B cell (primary cell): ENCODE results near the gene TMEM131L. TPM values are rescaled to one million over a fixed set of nuclear protein-coding genes. Genes with fewer than 3 reads are reported as not detected.

Source experiments
- ATAC-seq: fragments of 200-7000 bp; cut with Tn5 transposase; one replicate; pipeline ENCODE4 v1.10.0; 2021; ENCODE audit warnings: low read depth, mild to moderate bottlenecking, moderate number of reproducible peaks, moderate library complexity
- CTCF ChIA-PET: fragments of 350-600 bp; sonication (Branson Sonifier 250); formaldehyde crosslinking; loops from one replicate; lab custom pipeline; 2021; ENCODE audit warnings: antibody characterized with exemption, inconsistent platforms; lab: Charles Lee
- POLR2A ChIA-PET: fragments of 350-600 bp; sonication (Branson Sonifier 250); formaldehyde crosslinking; loops from one replicate; lab custom pipeline; 2021; ENCODE audit warnings: antibody characterized with exemption; lab: Charles Lee
- DNase-seq: peaks from one replicate; pipeline ENCODE4 v3.0.0; 2013
- H2AFZ ChIP-seq: 2 replicates; pipeline ENCODE4 v1.6.1; 2012; ENCODE audit warnings: mild to moderate bottlenecking, low read depth, low read length; ENCODE audit not compliant: insufficient read depth, poor library complexity, severe bottlenecking
- H3K27ac ChIP-seq, 2 donors: 1 replicate in 1 of 2; 2 replicates in 1 of 2; pipeline ENCODE4 v1.5.1; 2012 to 2013; ENCODE audit warnings: low read length in 2 of 2, mild to moderate bottlenecking in 2 of 2, moderate library complexity in 1 of 2
- H3K27me3 ChIP-seq, 4 experiments: fragments of 200-600 bp in 1 of 4; sonication (generic) in 1 of 4; replicated peaks in 1 of 4; 1 replicate in 2 of 4; 2 replicates in 2 of 4; pipeline versions ENCODE4 v1.6.1 to v1.7.0; 2013 to 2016; ENCODE audit warnings: low read length in 3 of 4, mild to moderate bottlenecking in 2 of 4, mixed read lengths in 1 of 4, moderate library complexity in 1 of 4; ENCODE audit not compliant: insufficient read depth in 4 of 4, control insufficient read depth in 3 of 4; ENCODE audit errors: control extremely low read depth in 1 of 4
- H3K36me3 ChIP-seq, 2 experiments: replicated peaks in 1 of 2; 1 replicate in 1 of 2; 2 replicates in 1 of 2; pipeline versions ENCODE4 v1.6.1 to v1.7.1; 2013; ENCODE audit warnings: low read length in 1 of 2; ENCODE audit not compliant: insufficient read depth in 2 of 2, control insufficient read depth in 1 of 2; ENCODE audit errors: control extremely low read depth in 1 of 2, extremely low read depth in 1 of 2
- H3K4me1 ChIP-seq, 2 donors: fragments of 200-600 bp in 1 of 2; sonication (generic) in 1 of 2; 1 replicate in 1 of 2; 2 replicates in 1 of 2; pipeline versions ENCODE4 v1.5.1 to v1.6.1; 2013 to 2017; ENCODE audit warnings: low read length in 2 of 2; ENCODE audit not compliant: control insufficient read depth in 2 of 2, insufficient read depth in 2 of 2
- H3K4me2 ChIP-seq: replicated peaks from 2 replicates; pipeline ENCODE3; 2012; ENCODE audit warnings: mild to moderate bottlenecking, low read depth, low read length; ENCODE audit not compliant: poor library complexity, severe bottlenecking
- H3K4me3 ChIP-seq, 5 experiments: fragments of 200-600 bp in 1 of 5; sonication (generic) in 1 of 5; 1 replicate in 3 of 5; 2 replicates in 2 of 5; pipeline versions ENCODE4 v1.5.1 to v1.7.0; 2011 to 2016; ENCODE audit warnings: low read length in 4 of 5, mild to moderate bottlenecking in 4 of 5, low read depth in 2 of 5, control low read depth in 1 of 5, moderate library complexity in 1 of 5; ENCODE audit not compliant: insufficient read depth in 1 of 5; ENCODE audit errors: control extremely low read depth in 1 of 5, extremely low read depth in 1 of 5
- H3K79me2 ChIP-seq: fragments of 200-600 bp; sonication (generic); one replicate; pipeline ENCODE4 v1.6.0; 2016; ENCODE audit warnings: low read length; ENCODE audit not compliant: control insufficient read depth, insufficient read depth
- H3K9ac ChIP-seq: fragments of 200-600 bp; sonication (generic); 2 replicates; pipeline ENCODE4 v1.6.1; 2017; ENCODE audit warnings: mild to moderate bottlenecking, low read length, moderate library complexity
- H3K9me3 ChIP-seq, 3 donors: one replicate each; pipeline versions ENCODE4 v1.6.1 to v1.7.1; 2013; ENCODE audit warnings: low read length in 2 of 3; ENCODE audit not compliant: control insufficient read depth in 2 of 3, insufficient read depth in 1 of 3; ENCODE audit errors: control extremely low read depth in 1 of 3
- H4K20me1 ChIP-seq: 2 replicates; pipeline ENCODE4 v1.6.0; 2012; ENCODE audit warnings: mild to moderate bottlenecking, low read length; ENCODE audit not compliant: insufficient read depth, control insufficient read depth, poor library complexity, severe bottlenecking
- H3K27ac Mint-ChIP-seq: one replicate; pipeline ENCODE4 v1.8.0; 2021; ENCODE audit warnings: mixed read lengths
- H3K27me3 Mint-ChIP-seq: one replicate; pipeline ENCODE4 v1.8.0; 2021; ENCODE audit warnings: mixed read lengths
- H3K4me1 Mint-ChIP-seq: one replicate; pipeline ENCODE4 v1.8.0; 2021; ENCODE audit warnings: mixed read lengths
- H3K4me3 Mint-ChIP-seq: one replicate; pipeline ENCODE4 v1.8.0; 2021; ENCODE audit warnings: mixed read lengths
- H3K9me3 Mint-ChIP-seq: one replicate; pipeline ENCODE4 v1.8.0; 2022; ENCODE audit warnings: mixed read lengths; ENCODE audit not compliant: insufficient read depth
- EZH2 ChIP-seq: IDR thresholded peaks from 2 replicates; pipeline ENCODE4 v1.6.1; 2012; ENCODE audit warnings: borderline replicate concordance, low read depth, mild to moderate bottlenecking, moderate library complexity, low read length; ENCODE audit not compliant: insufficient read depth, poor library complexity, severe bottlenecking
- WGBS: methylation state at CpG from one replicate; pipeline ENCODE4 v1.1.5; 2013; ENCODE audit warnings: missing lambda C conversion rate; ENCODE audit not compliant: insufficient coverage; 5-methylcytosine and 5-hydroxymethylcytosine counted together
- intact Hi-C: fragments of 100-400 bp; cut with micrococcal nuclease; formaldehyde crosslinking; loops from one replicate; pipeline ENCODE4 v1.10.0; 2022
- polyA plus RNA-seq: library from polyadenylated mRNA; depleted of rRNA; stranded (reverse); fragments of >200 nt; gene quantifications from 2 replicates; pipeline ENCODE4 v1.2.3, GENCODE V29; 2012
- total RNA-seq, 2 donors: library from RNA; stranded (reverse); fragments of 120-200 nt in 1 of 2; gene quantifications; 1 replicate in 1 of 2; 2 replicates in 1 of 2; pipeline versions ENCODE4 v1.2.3 to v1.2.4, GENCODE V29; 2013 to 2022
- TF ChIP-seq, protein P1 (sequence below): fragments of 200-600 bp; IDR thresholded peaks from one replicate; pipeline ENCODE4 v1.8.0; 2022; ENCODE audit warnings: antibody characterized with exemption, mild to moderate bottlenecking

The TMEM131L gene
- total and polyA plus RNA-seq, 2 donors (not counting 1 experiment from before 2014, with no cell fraction given) = 56.4 to 120 TPM

DNA sequence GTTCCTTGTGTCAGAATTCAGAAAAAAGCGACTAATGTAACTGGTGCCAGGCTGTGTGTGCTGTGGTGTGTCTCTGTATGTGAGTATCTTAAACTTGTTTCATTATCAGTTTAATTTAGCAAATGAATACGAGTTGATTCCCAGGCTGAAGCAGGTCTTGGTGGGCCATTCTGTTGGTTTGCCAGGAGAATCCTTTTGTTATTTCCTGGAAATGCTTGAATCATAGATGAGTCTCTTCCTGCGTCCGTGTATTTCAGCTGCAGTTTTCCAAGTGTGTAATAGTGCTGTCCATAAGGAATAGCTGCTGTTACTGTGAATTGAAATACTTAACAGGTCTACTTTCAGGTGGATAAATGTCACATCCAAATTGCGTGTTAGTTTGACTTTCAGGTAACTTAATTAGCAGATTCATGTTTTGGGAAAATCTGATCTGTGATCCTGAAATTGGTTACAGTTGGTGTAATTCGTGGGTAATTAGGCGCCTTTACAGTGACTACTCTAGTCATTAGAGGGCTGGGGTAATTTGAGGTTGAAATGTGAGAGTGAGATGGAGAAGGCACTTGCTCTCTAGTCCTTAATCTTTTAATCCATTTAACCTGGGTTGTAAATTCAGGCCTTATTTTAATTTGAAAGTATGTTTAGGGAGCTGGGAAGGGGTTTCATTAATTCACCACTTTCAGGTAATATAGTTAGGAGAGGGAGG lies 23.8 kb downstream of the TMEM131L start:
- peak overlapping the region; percentile 68 for H3K9ac ChIP-seq
- H3K79me2 ChIP-seq = peaks cover 99% of the 10 kb centered on the region
- peak overlapping the region in 3 of 5 experiments; percentile 15 to 65 (median 57) for H3K4me3 ChIP-seq
- peak overlapping the region; percentile 96 to 98 for H3K27ac ChIP-seq
- no peaks in the 10 kb centered on the region for H3K27me3 ChIP-seq
- H3K4me1 ChIP-seq = peaks cover 92 to 97% of the 10 kb centered on the region in 2 donors
- no peak overlapping the region for H2AFZ ChIP-seq
- Mint-ChIP-seq H3K9me3 (no peaks in the 10 kb centered on the region), H3K27me3 (no peaks in the 10 kb centered on the region), H3K4me3 (peak overlapping the region; percentile 87), H3K27ac (peak overlapping the region; percentile 97), H3K4me1 (peaks cover 91% of the 10 kb centered on the region)
- DNase-seq (no peak), ATAC-seq (no peak)
- intact Hi-C loops = loop anchor here (1.0 to 5.0 kb wide), 3 partner anchors 31 to 143 kb away; no protein-coding TSS in a partner anchor
- peaks cover 0 to 30% of the 10 kb centered on the region in 2 experiments for H3K36me3 ChIP-seq
- ChIA-PET POLR2A (interaction anchor here (0.7 to 1.6 kb wide), 3 partner anchors 8 to 21 kb away, joined by 3 to 8 read pairs (median 3); no protein-coding TSS in a partner anchor), CTCF (interaction anchor here (0.9 to 5.4 kb wide), 4 partner anchors 15 to 57 kb away, joined by 4 to 34 read pairs (median 6); partner anchors contain the start of gene TMEM131L)
- 76% methylated on average over 3 of the region's 7 CpGs for WGBS
- H4K20me1 ChIP-seq = peaks cover 69% of the 10 kb centered on the region
- H3K9me3 ChIP-seq = no peaks in the 10 kb centered on the region
- peak overlapping the region; percentile 87 for H3K4me2 ChIP-seq
- TF ChIP-seq EZH2 = no peak
- TF ChIP-seq, protein P1, sequence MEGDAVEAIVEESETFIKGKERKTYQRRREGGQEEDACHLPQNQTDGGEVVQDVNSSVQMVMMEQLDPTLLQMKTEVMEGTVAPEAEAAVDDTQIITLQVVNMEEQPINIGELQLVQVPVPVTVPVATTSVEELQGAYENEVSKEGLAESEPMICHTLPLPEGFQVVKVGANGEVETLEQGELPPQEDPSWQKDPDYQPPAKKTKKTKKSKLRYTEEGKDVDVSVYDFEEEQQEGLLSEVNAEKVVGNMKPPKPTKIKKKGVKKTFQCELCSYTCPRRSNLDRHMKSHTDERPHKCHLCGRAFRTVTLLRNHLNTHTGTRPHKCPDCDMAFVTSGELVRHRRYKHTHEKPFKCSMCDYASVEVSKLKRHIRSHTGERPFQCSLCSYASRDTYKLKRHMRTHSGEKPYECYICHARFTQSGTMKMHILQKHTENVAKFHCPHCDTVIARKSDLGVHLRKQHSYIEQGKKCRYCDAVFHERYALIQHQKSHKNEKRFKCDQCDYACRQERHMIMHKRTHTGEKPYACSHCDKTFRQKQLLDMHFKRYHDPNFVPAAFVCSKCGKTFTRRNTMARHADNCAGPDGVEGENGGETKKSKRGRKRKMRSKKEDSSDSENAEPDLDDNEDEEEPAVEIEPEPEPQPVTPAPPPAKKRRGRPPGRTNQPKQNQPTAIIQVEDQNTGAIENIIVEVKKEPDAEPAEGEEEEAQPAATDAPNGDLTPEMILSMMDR = no peak
